Mucosa of descending colon (tissue), 3 donors: ENCODE measurements around the gene ATP11B. TPM values are rescaled to one million over a fixed set of nuclear protein-coding genes. Genes with fewer than 3 reads are reported as not detected.

Experiments
- ATAC-seq: fragments of 200-7000 bp; cut with Tn5 transposase; one replicate; pipeline ENCODE4 v1.9.1; 2020; ENCODE audit warnings: mild to moderate bottlenecking, moderate library complexity
- DNase-seq, 3 donors: peaks; one replicate each; pipeline ENCODE4 v3.0.0-alpha.2; 2020
- H3K36me3 ChIP-seq: fragments of 200-600 bp; one replicate; pipeline ENCODE4 v1.8.0; 2021; ENCODE audit warnings: low read depth, mild to moderate bottlenecking
- H3K4me1 ChIP-seq: fragments of 200-600 bp; one replicate; pipeline ENCODE4 v1.8.0; 2021; ENCODE audit warnings: low read depth, mild to moderate bottlenecking
- H3K4me3 ChIP-seq: fragments of 200-600 bp; one replicate; pipeline ENCODE4 v1.8.0; 2021; ENCODE audit warnings: mild to moderate bottlenecking
- H3K9me3 ChIP-seq: fragments of 200-600 bp; one replicate; pipeline ENCODE4 v1.8.0; 2021; ENCODE audit warnings: mild to moderate bottlenecking
- intact Hi-C, 2 donors: fragments of 100-400 bp; cut with DNase I in 1 of 2; cut with micrococcal nuclease in 1 of 2; formaldehyde crosslinking; loops; one replicate each; pipeline versions ENCODE4 v1.11.0 to v1.11.1; 2022; cut with DNase I, micrococcal nuclease
- total RNA-seq, 3 donors: library from RNA; stranded (reverse); fragmentation: NEBNext Ultra II Directional in 2 of 3; extraction: Animal tissue kit (Norgen Biotek cat#: 25700) in 2 of 3; gene quantifications; one replicate each; pipeline versions ENCODE4 v1.2.1 to v1.2.4, GENCODE V29; 2021 to 2023
- TF ChIP-seq, protein P1 (sequence below): fragments of 200-600 bp; IDR thresholded peaks from one replicate; pipeline ENCODE4 v1.8.0; 2022; ENCODE audit warnings: antibody characterized with exemption, mild to moderate bottlenecking
- donor health status: DM: no; HTN: no; CAD: no; lungs with moderate emphysema.
- donor health status: DM: no; HTN: no; CAD: no.
- donor health status: DM: no; HTN: yes; CAD: no.

The ATP11B gene
- total RNA-seq, 3 donors from 2014 or later, result 100 to 107 (median 102) TPM

DNA sequence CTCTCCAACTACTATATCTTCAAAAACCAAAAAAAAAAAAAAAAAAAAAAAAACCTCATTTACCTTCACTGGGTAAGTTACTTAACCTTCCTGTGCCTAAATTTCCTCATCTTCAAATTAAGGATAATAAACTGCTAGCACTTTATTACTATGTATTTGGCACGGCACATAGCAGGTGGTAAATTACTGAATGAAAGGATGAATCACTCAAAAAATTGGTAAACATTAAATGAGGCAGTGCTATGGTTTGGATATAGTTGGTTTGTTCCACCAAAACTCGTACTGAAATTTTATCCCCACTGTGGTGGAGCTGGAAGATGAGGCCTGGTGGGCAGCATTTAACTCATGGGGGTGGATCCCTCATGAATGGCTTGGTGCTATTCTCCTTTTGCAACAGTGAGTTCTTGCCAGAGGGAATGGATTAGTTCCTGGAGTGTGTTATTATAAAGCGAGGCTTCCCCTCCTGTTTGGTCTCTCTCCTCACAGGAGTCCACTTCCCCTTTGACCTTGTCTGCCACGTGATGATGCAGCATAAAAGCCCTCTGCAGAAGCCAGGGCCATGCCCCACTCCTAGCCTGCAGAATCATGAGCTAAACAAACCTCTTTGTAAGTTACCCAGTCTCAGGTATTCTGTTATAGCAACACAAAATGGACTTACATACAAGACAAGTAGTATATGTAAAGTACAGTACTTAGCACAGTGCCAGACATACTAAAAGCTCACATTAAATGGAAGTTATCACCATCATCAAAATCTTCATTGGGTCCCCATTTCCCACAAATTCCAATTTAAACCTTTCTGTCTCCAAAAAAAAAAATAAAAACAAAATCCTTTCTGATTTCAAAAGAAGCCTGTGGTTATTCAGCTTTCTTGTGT lies 166.4 kb downstream of the ATP11B start:
- DNase-seq (no peak), ATAC-seq (peak; percentile 81)
- Histone ChIP-seq H3K9me3 (no peaks in the 10 kb centered on the region), H3K4me1 (peaks cover 10% of the 10 kb centered on the region), H3K4me3 (no peak overlapping the region), H3K36me3 (no peaks in the 10 kb centered on the region)
- intact Hi-C loops, result no loop called here
- TF ChIP-seq, protein P1, sequence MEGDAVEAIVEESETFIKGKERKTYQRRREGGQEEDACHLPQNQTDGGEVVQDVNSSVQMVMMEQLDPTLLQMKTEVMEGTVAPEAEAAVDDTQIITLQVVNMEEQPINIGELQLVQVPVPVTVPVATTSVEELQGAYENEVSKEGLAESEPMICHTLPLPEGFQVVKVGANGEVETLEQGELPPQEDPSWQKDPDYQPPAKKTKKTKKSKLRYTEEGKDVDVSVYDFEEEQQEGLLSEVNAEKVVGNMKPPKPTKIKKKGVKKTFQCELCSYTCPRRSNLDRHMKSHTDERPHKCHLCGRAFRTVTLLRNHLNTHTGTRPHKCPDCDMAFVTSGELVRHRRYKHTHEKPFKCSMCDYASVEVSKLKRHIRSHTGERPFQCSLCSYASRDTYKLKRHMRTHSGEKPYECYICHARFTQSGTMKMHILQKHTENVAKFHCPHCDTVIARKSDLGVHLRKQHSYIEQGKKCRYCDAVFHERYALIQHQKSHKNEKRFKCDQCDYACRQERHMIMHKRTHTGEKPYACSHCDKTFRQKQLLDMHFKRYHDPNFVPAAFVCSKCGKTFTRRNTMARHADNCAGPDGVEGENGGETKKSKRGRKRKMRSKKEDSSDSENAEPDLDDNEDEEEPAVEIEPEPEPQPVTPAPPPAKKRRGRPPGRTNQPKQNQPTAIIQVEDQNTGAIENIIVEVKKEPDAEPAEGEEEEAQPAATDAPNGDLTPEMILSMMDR, result no peak

- Histone ChIP-seq H3K9me3 (no peaks in the 10 kb centered on the region), H3K36me3 (no peaks in the 10 kb centered on the region), H3K4me1 (peaks cover 12% of the 10 kb centered on the region), H3K4me3 (no peak overlapping the region)
- ATAC-seq, result peak; percentile 68
- TF ChIP-seq, protein P1, result no peak
- DNase-seq, result no peak
- intact Hi-C loops, result no loop called here
Measured at GRCh38 chr3:182962166-182962565, 168.9 kb downstream of the ATP11B start.

DNA sequence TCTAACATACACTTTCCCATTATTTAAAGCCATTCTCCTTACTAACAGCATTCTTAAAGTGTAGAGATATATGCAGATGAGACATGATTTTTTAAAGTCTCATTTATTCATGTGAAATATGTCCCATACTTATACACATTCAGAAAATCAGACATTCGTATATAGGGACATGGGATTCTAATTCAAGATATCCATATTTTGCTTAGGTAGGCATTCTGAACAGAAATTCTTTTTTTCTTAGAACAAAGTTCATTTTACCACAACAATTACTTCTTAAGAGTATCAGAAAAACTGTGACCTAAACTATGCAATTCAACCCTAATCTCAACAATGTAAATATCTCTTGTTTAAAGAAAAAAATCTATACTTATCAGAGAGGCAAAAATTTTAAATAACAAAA lies 170.9 kb downstream of the ATP11B start:
- Histone ChIP-seq H3K9me3 (no peaks in the 10 kb centered on the region), H3K4me3 (no peak overlapping the region), H3K36me3 (no peaks in the 10 kb centered on the region), H3K4me1 (peaks cover 25% of the 10 kb centered on the region)
- TF ChIP-seq, protein P1, result no peak
- intact Hi-C loops, result no loop called here
- DNase-seq, result no peak
- no peak for ATAC-seq

DNA sequence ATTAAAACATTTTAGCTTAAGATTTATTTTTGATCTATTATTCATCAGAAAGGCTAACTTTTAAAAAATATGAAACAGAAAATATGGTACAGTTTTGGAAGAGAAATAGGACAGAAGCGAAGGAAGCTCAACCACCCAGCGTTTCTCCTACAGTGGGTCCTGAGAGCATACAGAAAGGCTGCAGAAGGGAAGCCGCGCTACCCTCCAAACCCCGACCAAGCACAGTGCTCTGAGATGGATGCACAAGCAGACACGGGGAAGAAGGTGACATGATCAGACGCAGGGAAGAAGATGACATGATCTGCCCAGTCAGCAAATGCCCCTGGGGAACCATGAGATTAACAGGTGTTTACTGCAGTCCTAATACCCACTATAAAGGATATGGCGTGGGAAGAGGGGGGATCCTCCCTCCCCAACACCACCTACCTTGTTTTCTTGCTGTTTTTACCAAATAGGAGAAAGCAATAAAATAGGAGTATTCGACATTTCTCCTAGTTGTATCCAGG lies 172.6 kb downstream of the ATP11B start:
- Histone ChIP-seq H3K36me3 (no peaks in the 10 kb centered on the region), H3K4me1 (peaks cover 23% of the 10 kb centered on the region), H3K9me3 (no peaks in the 10 kb centered on the region), H3K4me3 (no peak overlapping the region)
- no peak for ATAC-seq
- TF ChIP-seq, protein P1, result no peak
- DNase-seq, result no peak
- intact Hi-C loops, result no loop called here

DNA sequence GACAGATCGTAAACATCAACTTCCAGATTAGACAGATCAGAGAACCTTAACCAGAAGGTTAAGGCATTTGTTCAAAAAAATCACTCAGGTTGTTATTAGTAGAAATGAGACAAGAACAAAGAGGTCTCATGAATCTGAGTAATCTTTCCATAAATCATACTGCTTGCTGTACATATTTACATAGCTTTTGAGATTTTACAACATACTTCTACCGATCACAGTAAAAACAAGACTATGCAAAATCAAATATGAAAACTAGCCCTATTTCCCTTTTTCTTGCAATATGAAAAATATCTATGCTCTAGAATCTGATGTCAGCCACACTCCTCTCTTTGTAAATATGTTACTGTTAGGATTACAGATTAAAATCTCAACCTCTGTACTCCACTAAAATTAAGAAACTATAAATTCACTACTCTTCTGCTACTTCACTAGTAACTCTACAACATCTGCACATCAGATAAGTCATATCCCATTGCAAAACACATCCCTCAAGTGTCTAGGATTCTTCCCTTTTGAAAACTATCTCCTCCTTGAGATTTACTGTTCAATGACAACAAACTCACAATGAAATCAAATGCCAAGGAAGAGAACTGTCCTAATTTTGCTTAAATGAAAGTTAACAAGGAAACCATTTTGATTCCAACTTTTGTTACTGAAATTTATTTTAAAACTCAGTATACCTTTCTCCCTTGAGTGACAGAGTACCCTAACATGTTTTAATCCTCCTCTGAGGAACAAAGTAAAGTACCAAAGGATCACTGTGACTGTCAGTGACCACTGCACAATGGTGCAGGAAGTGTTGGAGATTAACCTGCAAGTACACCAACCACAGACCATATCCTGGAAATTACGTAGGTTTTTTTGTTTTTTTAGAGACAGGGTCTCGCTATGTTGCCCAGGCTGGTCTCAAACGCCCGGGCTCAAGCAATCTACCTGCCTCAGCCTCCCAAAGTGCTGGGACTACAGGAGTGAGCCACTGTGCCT lies 174.2 kb downstream of the ATP11B start:
- TF ChIP-seq, protein P1, result no peak
- Histone ChIP-seq H3K9me3 (no peaks in the 10 kb centered on the region), H3K36me3 (no peaks in the 10 kb centered on the region), H3K4me3 (no peak overlapping the region), H3K4me1 (peaks cover 30% of the 10 kb centered on the region)
- DNase-seq (no peak), ATAC-seq (peak; percentile 59)
- intact Hi-C loops, result no loop called here
